ENCODE results near the gene MGAT5B.

MGAT5B gene

DNA sequence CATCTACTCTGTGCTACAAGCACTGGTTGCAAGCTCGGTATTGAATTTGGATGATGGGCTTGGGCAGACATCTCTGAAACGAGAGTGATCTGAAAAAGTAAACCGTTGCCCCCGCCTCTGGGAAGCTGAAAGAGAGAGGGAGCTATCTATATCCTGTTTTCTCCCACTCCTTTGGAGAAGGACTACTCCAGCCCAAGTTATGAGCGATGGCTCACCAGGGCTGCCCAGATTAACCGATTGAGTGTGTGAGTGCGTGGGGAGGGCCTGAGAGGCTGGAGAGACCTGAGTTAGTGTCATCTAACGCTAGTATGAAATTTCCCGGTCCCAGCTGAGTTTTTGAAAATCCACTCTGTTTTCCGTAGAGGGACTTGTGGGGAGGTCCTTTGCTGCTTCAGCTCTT lies 11.5 kb downstream of the MGAT5B start:
- no peak for DNase-seq (ENCODE audit: low spot score)

DNA sequence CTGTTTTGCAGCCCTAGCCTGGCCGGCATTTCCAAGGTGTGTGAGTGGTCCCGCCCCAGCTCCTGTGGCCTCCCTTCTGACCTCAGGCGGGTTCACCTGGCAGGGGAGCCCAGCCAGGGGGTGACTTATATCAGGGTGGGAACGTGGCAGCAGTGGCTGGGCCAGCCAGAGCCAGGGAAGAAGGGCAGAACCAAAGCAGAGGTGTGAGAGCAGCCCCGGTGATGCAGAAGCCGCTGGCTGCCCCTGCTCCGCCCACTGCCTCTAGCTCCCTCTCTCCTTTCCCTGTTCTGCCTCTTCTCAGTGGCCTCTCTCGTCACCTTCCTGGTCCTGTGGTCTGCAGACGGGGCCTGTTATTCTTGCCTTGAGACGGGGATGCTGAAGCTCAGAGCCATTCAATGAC lies 12.1 kb downstream of the MGAT5B start:
- no peak for DNase-seq (ENCODE audit: low spot score)

DNA sequence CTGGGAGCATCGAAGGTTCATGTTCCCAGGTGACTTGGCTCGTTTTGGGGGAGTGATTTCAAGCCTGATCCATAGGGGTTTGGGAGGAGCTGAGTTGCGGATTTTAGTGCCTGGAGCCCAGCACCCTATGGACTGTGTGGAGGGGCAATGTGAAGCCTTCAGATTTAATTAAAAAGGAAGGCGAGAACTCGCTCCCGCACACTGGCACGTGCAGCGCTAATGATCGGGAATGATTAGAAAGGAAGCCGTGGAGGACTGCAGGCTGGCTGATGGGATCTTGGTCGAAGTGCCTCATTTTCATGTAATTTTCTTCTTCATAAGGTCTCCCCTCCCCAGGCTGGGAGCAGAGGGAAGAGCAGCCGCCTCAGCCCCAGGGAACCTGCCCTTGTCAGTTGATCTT lies 12.8 kb downstream of the MGAT5B start:
- no peak for DNase-seq (ENCODE audit: low spot score)

DNA sequence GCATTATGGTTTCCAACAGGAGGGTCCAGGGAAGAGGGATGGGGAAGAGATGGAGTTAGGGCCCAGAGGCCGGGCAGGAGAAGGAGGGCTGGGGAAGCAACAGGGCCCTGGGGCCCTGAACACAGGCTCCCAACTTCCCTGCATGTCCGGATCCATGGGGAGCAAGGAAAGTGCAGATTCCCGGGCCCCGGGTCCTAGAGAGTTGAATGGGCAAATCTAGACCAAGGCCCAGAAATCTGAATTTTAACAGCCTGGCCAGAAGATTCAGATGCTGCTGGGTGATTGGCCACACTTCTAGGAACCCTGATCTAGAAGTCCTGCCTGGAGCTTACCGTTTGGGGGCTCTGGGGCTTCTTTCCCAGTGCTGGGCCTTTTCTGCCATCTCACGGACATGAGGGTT lies 13.2 kb downstream of the MGAT5B start:
- DNase-seq (ENCODE audit: low spot score) = no peak

DNA sequence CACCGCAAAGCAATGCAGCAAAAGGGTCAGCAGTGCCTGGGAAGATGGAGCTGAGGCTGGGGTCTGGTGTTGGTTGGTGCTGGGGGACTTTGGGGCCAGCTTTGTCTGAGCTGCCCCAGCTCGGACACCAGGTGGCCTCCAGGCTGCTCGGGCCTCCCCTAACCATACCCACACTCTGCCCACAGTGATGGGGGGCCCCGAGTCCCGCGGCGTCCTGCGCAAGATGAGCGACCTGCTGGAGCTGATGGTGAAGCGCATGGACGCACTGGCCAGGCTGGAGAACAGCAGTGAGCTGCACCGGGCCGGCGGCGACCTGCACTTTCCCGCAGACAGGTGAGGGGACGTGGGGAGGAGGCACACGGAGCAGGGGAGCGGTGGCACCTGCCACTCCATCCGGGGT lies 13.8 kb downstream of the MGAT5B start:
- no peak for DNase-seq (ENCODE audit: low spot score)

DNA sequence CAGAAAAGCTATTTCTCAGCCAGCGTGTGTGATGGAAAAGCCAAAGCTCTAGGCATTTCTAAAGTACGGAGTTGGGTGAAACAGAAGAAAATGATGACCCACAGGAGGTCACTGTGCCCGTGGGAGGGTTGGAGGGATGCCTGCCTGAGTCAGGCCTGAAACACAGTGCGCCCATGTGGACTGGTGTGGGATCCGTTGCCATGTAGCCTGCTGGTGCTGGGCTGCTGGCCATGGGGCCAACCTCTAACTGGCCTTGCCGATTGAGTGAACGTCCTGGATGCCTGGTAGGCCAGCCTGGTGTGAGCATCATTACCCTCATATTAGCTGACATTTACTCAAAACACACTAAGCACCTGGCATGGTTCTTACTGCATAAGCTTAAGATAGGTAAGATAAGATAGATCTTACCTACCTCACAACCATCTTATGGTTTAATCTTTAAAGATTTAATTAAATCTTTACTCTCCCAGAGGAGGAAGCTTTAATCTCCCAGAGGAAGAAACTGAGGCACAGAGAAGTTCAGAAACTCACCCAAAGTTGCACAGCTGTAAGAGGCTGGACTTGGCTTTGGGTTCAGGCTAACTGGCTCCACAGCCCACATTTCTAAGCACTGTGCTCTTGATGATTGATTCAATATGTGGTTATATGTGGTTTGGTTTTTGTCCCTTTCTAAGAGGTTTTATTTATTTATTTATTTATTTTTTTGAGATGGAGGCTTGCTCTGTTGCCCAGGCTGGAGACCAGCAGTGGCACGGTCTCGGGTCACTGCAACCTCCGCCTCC lies 15.7 kb downstream of the MGAT5B start:
- no peak for DNase-seq (ENCODE audit: low spot score)

DNA sequence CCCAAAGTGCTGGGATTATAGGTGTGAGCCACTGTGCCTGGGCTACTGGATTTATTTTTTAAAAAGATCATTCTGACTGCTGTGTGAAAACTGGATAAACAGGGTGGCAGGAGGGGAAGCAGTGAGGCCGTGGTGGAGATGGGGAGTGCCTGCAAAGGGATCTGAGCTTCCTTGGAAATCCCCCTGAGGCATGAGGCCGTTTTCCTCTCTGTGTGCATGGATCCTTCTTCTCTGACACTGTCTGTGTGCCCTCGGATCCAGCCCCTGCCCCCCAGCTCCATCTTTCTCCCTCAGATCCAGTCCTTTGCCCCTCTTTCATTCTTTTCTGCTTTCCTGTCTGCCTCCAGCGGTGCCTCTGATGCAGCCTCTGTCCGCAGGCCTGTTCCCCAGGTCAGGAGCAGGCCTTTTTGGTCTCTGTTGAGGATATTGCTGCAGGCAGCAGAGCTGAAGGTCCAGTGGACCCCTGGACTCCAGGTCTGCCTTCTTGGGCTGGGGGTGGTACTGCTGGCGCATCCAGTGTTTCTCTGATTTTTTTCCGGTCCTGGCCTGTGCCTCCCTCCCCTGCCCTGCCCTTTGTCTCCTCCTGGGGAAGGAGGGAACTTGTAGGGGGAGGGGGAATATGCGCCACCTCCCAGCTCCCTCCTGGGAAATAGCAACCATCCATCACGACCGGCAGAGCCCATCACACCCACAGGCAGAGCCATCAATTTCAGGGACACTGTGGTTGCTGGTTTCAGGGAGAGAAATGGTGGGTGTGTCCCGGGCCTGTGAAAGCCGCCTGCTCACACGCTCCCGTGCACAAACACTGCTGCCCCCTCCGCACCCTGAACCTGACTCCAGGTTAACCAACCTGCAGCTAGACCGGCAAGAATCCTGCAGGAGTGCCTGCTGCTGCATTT lies 17.0 kb downstream of the MGAT5B start:
- DNase-seq (ENCODE audit: low spot score) = no peak

DNA sequence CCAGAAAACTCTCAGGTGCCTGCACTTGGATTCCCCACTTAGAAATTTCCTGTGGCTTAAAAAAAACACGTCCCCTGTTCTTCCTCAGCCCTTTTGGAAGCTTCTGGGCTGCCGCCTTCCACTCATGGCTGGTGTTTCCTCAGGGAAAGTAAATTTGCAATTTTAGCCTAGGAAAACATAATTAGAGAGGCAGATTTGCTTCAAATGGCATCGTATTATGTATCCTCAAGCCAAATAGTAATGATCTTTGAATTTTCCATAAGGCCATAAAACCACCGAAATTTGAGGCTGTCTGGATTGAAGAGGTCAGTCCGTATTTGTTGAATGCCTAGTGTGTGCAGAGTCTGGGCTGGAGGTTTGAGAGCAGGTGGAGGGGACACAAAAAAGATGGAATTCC lies 17.7 kb downstream of the MGAT5B start:
- DNase-seq (ENCODE audit: low spot score) = no peak

DNA sequence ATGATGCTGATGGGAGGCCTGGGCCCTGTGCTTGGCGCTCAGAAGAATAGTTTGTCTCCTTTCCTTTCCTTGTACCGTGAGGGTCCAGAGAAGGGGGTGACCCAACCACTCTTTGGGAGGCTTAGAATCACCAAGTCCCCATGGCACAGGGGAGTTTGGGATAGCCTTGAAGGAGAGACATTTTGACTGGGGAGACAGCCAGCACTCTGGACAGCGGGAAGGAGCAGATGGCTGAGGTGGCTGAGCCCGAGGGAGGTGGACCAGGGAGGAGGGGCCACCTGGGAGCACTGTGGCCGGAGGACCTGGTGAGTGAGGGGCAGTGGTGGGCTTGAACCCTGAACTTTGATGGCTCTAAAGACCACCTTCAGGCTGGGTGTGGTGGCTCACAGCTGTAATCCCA lies 18.2 kb downstream of the MGAT5B start:
- no peak for DNase-seq (ENCODE audit: low spot score)

DNA sequence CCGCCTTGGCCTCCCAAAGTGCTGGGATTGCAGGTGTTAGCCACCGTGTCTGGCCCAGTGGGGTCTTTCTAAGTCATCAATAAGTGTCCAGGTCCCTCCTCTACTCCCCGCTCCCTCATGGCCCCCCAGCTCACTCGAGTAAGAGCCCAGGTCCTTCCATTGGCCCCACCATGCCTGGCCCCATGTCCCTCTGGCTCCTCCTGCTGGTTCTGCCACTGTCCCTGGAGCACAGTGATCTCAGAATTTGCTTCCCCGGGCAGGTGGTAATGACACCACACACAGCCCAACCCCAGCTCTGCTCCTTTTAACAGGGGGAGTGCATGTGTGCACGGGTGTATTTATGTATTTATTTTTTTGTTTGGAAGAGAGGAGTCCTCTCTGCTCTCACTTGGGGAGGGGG lies 19.6 kb downstream of the MGAT5B start:
- DNase-seq (ENCODE audit: low spot score) = no peak

DNA sequence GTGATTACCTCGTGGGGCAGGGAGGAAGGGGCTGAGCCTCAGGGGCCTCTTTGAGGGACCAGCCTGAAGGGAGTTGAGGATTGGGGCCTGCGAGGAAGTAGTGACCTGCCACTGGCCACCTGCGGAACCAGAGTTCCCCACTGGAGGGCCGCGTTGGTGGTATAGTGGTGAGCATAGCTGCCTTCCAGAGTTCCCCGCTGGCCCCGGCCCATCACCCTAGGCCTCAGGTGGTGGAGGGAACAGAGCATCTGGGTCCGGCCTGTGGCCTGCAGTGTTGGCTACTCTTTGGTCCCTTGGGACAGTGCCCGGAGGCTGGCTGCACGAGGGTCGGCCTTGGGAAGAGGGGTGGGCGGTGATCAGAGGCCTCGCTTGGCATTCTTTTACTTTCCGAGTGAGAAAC lies 20.5 kb downstream of the MGAT5B start:
- DNase-seq (ENCODE audit: low spot score) = no peak

DNA sequence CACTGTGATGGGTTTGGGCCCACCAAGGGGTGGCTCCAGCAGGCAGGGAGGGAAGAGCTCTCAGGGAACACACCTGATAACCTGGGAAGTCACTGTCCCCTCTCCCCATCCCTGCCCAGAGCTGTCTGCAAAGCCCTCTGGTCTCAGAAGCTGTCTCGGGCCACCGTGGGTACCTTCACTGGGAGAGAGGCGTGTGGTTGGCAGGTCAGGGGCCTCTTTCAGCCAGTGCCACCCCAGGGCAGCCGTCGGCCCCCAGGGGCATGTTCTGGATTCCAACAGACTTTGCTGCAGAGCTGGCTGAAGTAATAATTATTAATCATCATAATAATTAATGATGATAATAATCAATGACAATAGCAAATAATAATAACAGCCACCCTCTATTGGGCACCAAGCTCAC lies 21.1 kb downstream of the MGAT5B start:
- DNase-seq (ENCODE audit: low spot score) = no peak

DNA sequence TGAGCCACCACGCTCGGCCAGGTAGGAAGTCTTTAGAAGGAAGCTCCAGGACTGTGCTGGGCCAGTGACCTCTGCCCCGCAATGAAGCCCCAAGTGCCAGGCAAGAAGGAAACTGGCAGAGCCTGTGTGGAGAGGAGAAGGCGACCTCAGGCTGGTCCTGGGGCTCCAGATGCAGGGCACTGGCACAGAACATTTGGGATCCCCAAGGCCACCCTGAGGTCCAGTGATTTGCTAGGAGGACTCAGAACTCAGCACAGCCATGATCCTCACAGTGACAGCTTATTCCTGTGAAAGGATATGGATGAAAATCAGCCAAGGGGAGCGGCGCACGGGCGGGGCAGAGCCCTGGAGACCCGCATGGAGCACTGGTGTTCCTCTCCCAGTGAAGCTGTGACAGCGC lies 24.1 kb downstream of the MGAT5B start:
- DNase-seq (ENCODE audit: low spot score) = no peak

DNA sequence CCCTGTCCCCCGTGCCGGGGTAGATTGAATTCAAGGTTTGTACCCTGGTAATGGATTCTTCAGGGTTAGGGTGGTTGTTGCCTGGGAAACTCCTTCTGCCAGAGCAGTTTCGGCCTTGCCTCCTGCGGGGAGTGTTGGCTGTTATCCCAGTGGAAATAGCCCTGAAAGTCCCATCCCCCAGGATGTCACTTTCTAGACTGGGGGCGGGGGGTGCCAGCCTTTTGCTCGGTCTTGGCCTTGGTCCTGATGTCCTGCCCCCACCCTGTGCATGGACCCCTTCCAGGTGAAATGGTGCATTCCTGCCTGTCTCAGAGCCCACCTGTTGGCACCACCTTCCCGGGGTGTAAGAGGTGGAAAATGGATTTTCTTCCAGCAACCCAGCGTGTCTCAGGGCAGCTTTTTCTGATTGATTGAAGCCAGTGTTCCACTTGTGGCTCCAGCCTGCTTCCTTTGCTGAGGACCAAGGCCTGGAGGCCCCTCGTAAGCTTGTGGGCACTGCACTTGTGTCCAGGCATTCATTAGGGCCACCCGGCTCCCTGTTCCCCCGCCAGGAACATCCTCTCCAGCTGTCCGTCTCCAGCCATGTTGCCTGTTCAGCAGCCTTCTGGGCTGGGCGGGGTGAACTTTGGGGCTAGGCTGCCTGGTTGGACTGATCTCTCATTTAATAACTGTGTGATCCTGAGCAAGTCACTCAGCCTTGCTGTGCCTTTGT lies 25.6 kb downstream of the MGAT5B start:
- DNase-seq (ENCODE audit: low spot score) = no peak

DNA sequence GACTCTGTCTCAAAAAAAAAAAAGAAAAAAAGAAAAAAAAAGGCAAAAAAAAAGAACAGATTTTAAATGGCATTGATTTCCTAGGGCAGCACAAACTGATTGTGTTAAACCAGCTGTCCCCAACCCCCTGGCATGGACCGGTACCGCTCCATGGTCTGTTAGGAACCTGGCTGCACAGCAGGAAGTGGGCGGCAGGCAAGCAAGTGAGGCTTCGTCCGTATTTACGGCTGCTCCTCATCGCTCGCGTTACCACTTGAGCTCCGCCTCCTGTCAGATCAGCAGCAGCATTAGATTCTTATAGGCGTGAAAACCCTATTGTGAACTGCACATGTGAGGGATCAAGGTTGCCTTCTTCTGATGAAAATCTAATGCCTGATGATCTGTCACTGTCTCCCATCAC lies 26.6 kb downstream of the MGAT5B start:
- no peak for DNase-seq (ENCODE audit: low spot score)

DNA sequence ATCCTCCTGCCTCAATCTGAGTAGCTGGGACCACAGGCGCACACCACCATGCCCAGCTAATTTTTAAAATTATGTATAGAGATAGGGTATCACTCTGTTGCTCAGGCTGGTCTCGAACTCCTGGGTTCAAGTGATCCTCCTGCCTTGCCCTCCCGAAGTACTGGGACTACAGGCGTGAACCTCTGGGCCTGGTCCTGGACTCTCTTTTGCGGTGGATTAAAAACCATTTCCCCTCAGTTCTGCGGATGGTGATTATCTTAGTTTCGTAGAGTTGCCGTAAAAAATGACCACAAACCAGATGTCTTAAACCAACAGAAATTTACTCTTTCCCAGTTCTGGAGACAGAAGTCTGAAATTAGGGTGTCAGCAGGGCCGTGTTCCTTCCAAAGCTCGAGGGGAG lies 28.8 kb downstream of the MGAT5B start:
- no peak for DNase-seq (ENCODE audit: low spot score)

DNA sequence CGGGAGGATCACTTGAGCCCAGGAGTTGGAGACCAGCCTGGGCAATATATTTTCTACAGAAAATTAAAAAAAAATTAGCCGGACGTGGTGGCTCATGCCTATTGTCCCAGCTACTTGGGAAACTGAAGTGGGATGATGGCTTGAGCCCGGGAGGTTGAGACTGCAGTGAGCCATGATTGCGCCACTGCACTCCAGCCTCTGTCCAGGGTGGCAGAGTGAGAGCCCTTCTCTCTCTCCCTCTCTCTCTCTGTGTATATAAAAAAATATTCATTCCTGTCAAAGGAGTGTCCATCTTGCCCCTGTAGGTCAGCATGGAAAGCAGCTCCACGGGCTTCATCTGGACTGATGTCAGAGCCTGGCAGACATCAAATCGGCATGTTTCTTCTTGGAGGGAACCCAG lies 31.2 kb downstream of the MGAT5B start:
- no peak for DNase-seq (ENCODE audit: low spot score)

DNA sequence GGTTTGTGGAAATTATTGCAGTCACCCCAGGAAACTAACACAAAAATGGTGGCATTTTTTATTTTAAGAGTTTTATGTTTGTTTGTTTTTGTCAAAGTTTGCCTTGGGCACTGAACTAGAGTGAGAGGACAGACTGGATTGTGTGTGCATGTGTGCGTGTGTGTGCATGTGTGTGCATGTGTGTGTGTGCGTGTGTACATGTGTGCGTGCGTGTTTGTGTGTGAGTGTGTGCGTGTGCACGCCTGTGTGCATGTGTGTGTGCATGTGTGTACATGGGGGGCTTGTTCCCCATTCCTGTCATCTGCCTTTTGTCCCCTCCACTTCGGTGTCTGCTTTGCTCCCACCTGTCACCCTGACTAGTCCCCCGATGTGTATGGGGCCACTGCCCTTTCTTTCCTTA lies 32.5 kb downstream of the MGAT5B start:
- no peak for DNase-seq (ENCODE audit: low spot score)

DNA sequence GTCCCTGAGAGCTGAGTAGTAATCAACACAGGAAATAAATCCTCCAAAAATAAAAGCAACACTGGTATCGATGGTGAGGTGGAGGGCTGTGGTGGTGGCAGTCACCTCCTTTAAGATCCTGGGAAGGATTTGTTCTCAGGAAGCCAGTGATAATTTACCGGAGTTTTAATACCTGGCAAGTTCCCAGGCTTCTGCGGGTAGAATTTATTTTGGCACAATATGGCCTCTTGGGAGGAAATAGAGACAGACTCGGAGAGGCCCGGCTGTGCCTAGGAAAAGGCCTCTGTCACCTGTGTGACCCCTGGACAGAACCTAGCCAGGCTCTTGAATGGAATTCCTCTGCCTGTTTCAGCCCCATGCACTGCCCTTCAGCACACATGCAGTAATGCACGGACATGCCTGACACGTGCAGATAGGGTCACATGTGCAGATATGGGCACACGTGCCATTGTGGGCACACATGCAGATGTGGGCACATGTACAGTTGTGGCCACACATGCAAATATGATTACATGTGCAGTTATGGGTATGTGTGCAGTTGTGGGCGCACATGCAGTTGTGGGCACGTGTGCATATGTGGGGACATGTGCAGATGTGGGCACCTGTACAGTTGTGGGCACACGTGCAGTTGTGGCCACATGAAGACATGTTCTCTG lies 33.5 kb downstream of the MGAT5B start:
- no peak for DNase-seq (ENCODE audit: low spot score)

DNA sequence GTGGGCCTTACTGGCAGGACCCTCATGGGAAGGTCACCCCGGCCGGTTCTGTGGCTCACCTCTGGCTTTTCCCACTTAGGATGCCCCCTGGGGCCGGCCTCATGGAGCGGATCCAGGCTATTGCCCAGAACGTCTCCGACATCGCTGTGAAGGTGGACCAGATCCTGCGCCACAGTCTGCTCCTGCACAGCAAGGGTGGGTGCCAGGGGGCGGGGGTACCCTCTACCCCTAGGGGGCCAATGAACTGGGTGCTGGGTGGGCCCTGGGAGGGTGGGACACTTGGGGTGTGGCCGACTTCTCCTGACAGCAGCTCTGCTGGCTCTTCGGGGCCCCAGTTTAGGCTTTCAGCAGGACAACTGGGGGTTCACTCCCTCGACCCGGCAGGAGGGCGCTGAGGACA lies 34.3 kb downstream of the MGAT5B start:
- no peak for DNase-seq (ENCODE audit: low spot score)

DNA sequence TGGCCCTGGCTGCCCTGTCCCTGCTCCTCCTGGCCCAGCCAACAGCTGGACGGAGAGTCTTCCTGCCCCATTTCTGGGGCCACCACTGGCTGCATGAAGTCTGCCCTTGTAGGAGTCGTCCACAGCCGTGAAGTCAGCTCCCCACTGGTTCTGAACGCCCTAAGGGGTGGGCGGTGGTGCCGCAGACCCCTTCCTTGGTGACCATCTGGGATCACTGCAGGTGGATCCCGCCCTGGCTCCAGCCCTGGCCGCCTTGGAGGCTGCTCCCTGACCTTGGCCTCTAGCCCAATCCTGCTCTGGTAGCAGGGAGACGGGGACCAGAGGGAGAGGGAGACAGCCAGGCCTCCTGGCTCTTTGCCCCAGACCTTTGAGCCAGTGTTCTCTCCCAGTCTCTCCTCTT lies 35.4 kb downstream of the MGAT5B start:
- no peak for DNase-seq (ENCODE audit: low spot score)

DNA sequence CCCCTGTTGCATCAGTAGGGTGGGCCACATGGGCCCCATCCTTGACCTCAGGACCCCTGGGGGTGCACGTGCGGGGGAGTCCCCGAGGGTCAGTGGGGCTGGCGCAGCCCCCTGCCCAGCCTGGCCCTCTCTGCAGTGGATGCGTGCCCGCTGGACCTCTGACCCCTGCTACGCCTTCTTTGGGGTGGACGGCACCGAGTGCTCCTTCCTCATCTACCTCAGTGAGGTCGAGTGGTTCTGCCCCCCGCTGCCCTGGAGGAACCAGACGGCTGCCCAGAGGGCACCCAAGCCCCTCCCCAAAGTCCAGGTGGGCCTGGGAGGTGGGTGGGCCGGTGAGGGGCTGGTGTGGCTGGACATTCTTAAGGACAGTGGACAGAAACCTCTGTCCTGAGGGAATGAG lies 35.9 kb downstream of the MGAT5B start:
- DNase-seq (ENCODE audit: low spot score) = no peak
